Fibroblast of lung (primary cell): ENCODE results near the gene NAT14. TPM values are rescaled to one million over a fixed set of nuclear protein-coding genes. Genes with fewer than 3 reads are reported as not detected.
"Not testable (repeated sequence)": the region's sequence is repeated elsewhere in the genome, so short reads cannot be mapped to it uniquely, and the experiment has no call there.

Experiments
- DNase-seq, 2 donors: peaks; one replicate each; pipeline versions ENCODE4 v3.0.0 to v3.0.0-alpha.2; 2010; ENCODE audit warnings: low read depth in 2 of 2
- H2AFZ ChIP-seq: 2 replicates; pipeline ENCODE4 v1.5.1; 2012; ENCODE audit warnings: low read length, control low read depth, inconsistent platforms
- H3K27ac ChIP-seq: 2 replicates; pipeline ENCODE4 v1.5.1; 2011; ENCODE audit warnings: low read length, control low read depth; ENCODE audit not compliant: insufficient read depth
- H3K27me3 ChIP-seq: 2 replicates; pipeline ENCODE4 v1.5.1; 2011; ENCODE audit warnings: mild to moderate bottlenecking, low read length; ENCODE audit not compliant: control insufficient read depth, insufficient read depth
- H3K36me3 ChIP-seq: 2 replicates; pipeline ENCODE4 v1.5.1; 2011; ENCODE audit warnings: low read length; ENCODE audit not compliant: control insufficient read depth, insufficient read depth
- H3K4me1 ChIP-seq: 2 replicates; pipeline ENCODE4 v1.5.1; 2011; ENCODE audit warnings: low read length; ENCODE audit not compliant: control insufficient read depth, insufficient read depth; ENCODE audit errors: extremely low read depth
- H3K4me2 ChIP-seq: 2 replicates; pipeline ENCODE4 v1.5.1; 2011; ENCODE audit warnings: low read length, control low read depth; ENCODE audit not compliant: insufficient read depth; ENCODE audit errors: extremely low read depth
- H3K4me3 ChIP-seq, 4 experiments: fragments of 200-600 bp in 1 of 4; sonication (generic) in 1 of 4; replicated peaks in 1 of 4; 2 replicates each; pipeline ENCODE4 v1.5.1; 2011 to 2016; ENCODE audit warnings: low read length in 4 of 4, low read depth in 3 of 4, mild to moderate bottlenecking in 3 of 4, control low read depth in 2 of 4, inconsistent platforms in 1 of 4, mixed read lengths in 1 of 4; ENCODE audit not compliant: insufficient read depth in 1 of 4; ENCODE audit errors: control extremely low read depth in 1 of 4
- H3K79me2 ChIP-seq: 2 replicates; pipeline ENCODE4 v1.5.1; 2012; ENCODE audit warnings: mild to moderate bottlenecking, low read length, inconsistent platforms; ENCODE audit not compliant: control insufficient read depth, insufficient read depth
- H3K9ac ChIP-seq: 2 replicates; pipeline ENCODE4 v1.5.1; 2011; ENCODE audit warnings: mild to moderate bottlenecking, low read length, control low read depth; ENCODE audit not compliant: insufficient read depth
- H3K9me3 ChIP-seq: 2 replicates; pipeline ENCODE4 v1.5.1; 2012; ENCODE audit warnings: low read depth, low read length; ENCODE audit not compliant: control insufficient read depth, insufficient read depth
- H4K20me1 ChIP-seq: 2 replicates; pipeline ENCODE4 v1.5.1; 2011; ENCODE audit warnings: low read length; ENCODE audit not compliant: control insufficient read depth, insufficient read depth; ENCODE audit errors: extremely low read depth
- EZH2 ChIP-seq: IDR thresholded peaks from 2 replicates; pipeline ENCODE4 v1.5.1; 2012; ENCODE audit warnings: low read length, control low read depth, mild to moderate bottlenecking; ENCODE audit errors: missing control alignments
- polyA plus RNA-seq, 2 donors: library from polyadenylated mRNA; depleted of rRNA in 1 of 2; stranded (reverse) in 1 of 2; unstranded in 1 of 2; fragments of >200 nt; gene quantifications; 2 replicates each; pipeline ENCODE4 v1.2.1, GENCODE V29; 2011 to 2012; ENCODE audit warnings: missing spikeins in 1 of 2
- total RNA-seq: library from RNA; depleted of rRNA; stranded (reverse); fragments of >200 nt; gene quantifications from 2 replicates; pipeline ENCODE4 v1.2.1, GENCODE V29; 2014
- TF ChIP-seq, protein P1 (sequence below), 2 donors: IDR thresholded peaks in 1 of 2; conservative IDR thresholded peaks in 1 of 2; 1 replicate in 1 of 2; 2 replicates in 1 of 2; pipeline ENCODE4 v1.5.1; 2011 to 2012; ENCODE audit warnings: low read length in 2 of 2, control low read depth in 1 of 2, inconsistent platforms in 1 of 2, low read depth in 1 of 2, mild to moderate bottlenecking in 1 of 2

NAT14 gene
- total and polyA plus RNA-seq, 2 donors (not counting 1 experiment from before 2014, with no cell fraction given): 18.2 to 18.3 TPM

DNA sequence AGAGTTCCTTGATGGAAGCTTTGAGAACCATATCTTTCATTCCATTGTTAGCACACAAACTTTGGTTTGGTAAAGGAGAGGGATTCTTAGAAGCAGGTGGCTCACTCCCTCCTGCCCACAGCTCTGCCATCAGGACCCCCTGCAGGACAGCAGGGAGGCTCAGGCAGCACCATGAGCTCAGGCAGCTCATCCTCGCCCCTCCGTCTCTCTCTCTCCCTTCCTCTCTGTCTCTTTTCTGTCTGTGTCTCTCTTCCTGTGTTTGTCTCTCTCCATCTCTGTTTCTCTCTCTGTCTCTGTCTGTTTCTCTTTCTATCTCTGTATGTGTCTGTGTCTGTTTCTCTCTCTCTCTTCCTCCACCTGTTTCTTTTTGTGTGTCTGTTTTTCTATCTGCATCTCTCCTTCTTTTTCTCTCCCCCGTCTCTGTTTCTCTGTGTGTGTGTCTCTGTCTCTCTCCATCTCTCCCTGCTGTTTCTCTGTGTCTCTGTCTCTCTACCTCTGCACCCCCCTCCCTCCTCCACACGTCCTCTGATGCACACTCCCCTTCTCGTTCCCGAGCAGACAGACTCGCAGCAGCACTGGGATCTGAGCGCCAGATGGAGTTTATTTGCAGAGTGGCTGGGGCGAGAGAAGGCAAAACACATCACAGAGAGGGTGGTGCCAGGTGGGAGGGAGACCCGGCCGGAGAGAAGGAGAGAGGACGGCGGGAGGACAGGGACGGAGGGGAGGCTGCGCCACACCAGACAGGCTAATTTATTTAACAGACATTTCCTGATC is 43.2 kb downstream of the NAT14 start:
- Histone ChIP-seq H3K4me3 (no peak overlapping the region), H3K9me3 (no peaks in the 10 kb centered on the region), H4K20me1 (no peaks in the 10 kb centered on the region), H3K79me2 (no peaks in the 10 kb centered on the region), H3K4me1 (peaks cover 5% of the 10 kb centered on the region), H3K4me2 (peak overlapping the region; percentile 44), H3K27me3 (no peaks in the 10 kb centered on the region), H3K27ac (no peak overlapping the region), H2AFZ (no peak overlapping the region), H3K9ac (peak overlapping the region; percentile 16), H3K36me3 (no peaks in the 10 kb centered on the region)
- no peak for TF ChIP-seq EZH2
- TF ChIP-seq, protein P1, sequence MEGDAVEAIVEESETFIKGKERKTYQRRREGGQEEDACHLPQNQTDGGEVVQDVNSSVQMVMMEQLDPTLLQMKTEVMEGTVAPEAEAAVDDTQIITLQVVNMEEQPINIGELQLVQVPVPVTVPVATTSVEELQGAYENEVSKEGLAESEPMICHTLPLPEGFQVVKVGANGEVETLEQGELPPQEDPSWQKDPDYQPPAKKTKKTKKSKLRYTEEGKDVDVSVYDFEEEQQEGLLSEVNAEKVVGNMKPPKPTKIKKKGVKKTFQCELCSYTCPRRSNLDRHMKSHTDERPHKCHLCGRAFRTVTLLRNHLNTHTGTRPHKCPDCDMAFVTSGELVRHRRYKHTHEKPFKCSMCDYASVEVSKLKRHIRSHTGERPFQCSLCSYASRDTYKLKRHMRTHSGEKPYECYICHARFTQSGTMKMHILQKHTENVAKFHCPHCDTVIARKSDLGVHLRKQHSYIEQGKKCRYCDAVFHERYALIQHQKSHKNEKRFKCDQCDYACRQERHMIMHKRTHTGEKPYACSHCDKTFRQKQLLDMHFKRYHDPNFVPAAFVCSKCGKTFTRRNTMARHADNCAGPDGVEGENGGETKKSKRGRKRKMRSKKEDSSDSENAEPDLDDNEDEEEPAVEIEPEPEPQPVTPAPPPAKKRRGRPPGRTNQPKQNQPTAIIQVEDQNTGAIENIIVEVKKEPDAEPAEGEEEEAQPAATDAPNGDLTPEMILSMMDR (conservative IDR thresholded peaks at IDR 0.05 in 1 of 2, IDR thresholded peaks at IDR 0.05 in 1 of 2; ENCODE audit: low read depth in 1 of 2, low read length in 2 of 2): no peak
- DNase-seq: peak in 1 of 2 donors; percentile 20

DNA sequence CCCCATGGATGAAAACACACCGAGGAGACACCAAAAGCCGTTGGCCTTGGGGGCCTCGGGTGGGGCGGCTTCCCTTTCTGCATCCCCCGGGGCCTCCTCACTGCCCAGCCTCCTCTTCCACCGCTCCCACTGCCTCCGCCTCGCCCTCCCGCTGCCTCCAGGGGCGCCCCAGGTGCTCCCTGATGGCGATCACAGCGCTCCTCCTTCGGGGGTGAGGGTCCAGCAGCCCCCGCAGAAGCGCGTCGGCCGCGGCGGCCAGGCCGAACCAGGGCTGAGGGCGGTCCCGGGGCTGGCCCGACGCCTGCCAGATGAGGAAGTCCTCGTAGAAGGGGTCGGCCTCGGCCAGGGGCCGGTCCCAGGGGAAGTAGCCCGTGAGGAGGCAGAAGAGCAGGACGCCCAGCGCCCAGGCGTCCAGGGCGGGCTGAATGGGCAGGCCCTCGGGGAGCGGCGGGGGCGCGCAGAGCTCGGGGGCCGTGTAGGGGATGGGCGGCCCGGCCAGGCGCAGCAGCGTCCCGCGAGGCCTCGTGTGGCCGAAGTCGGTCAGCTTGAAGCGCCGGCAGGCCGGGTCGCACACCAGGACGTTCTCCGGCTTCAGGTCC is 44.7 kb downstream of the NAT14 start:
- Histone ChIP-seq H4K20me1 (no peaks in the 10 kb centered on the region), H3K27ac (no peak overlapping the region), H3K4me2 (no peak overlapping the region), H3K79me2 (no peaks in the 10 kb centered on the region), H3K36me3 (no peaks in the 10 kb centered on the region), H3K4me1 (peaks cover 5% of the 10 kb centered on the region), H3K27me3 (no peaks in the 10 kb centered on the region), H3K9me3 (no peaks in the 10 kb centered on the region), H2AFZ (no peak overlapping the region), H3K4me3 (no peak overlapping the region), H3K9ac (no peak overlapping the region)
- DNase-seq: no peak
- TF ChIP-seq, protein P1 (conservative IDR thresholded peaks at IDR 0.05 in 1 of 2, IDR thresholded peaks at IDR 0.05 in 1 of 2; ENCODE audit: low read depth in 1 of 2, low read length in 2 of 2): no peak

DNA sequence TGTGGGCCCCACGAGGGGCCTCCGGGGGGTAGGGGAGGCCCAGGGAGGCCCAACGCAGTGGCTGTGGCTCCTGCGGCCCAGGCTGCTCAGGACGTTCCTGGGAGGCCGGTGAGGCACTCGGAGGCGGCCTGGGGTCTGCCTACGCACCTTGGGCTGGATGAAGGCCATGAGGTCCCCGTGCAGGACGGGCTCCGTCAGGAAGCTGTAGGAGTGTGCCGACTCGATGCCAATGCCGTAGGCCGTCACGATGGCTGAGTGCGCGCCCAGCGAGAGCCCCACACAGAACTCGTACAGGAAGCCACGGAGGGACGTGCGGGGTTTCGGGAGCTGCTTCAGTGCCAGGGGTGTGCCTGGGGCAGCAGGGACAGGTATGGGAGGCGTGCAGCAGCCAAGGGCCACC is 46.0 kb downstream of the NAT14 start:
- no peak overlapping the region for H3K4me2 ChIP-seq
- no peak for TF ChIP-seq EZH2
- TF ChIP-seq, protein P1 (conservative IDR thresholded peaks at IDR 0.05 in 1 of 2, IDR thresholded peaks at IDR 0.05 in 1 of 2; ENCODE audit: low read depth in 1 of 2, low read length in 2 of 2): no peak
- no peak for DNase-seq
- no peaks in the 10 kb centered on the region for H3K9me3 ChIP-seq
- no peaks in the 10 kb centered on the region for H3K27me3 ChIP-seq
- H3K4me1 ChIP-seq: peaks cover 3% of the 10 kb centered on the region
- no peak overlapping the region for H3K9ac ChIP-seq
- H3K4me3 ChIP-seq: no peak overlapping the region
- H3K79me2 ChIP-seq: no peaks in the 10 kb centered on the region
- H4K20me1 ChIP-seq: no peaks in the 10 kb centered on the region
- H2AFZ ChIP-seq: no peak overlapping the region
- no peak overlapping the region for H3K27ac ChIP-seq
- H3K36me3 ChIP-seq: no peaks in the 10 kb centered on the region

DNA sequence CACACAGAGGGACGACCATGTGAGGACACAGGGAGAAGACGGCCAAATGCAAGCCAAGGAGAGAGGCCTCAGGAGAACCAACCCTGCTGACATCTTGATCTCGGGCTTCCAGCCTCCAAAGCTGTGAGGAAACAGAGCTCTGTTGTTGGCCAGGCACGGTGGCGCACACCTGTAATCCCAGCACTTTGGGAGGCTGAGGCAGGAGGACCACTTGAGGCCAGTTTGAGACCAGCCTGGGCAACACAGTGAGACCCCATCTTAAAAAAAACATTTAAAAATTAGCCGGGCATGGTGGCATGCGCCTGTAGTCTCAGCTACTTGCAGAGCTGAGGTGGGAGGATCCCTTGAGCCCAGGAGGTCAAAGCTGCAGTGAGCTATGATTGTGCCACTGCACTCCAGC is 49.3 kb downstream of the NAT14 start:
- not testable (repeated sequence) for DNase-seq, H4K20me1 ChIP-seq, H3K36me3 ChIP-seq, H3K27me3 ChIP-seq, H3K9ac ChIP-seq, H3K4me1 ChIP-seq, H3K27ac ChIP-seq, H3K4me2 ChIP-seq, H3K9me3 ChIP-seq, H2AFZ ChIP-seq, H3K4me3 ChIP-seq, H3K79me2 ChIP-seq
